PC-9 (cell line): Measurements from ENCODE around the gene FAM8A1. TPM values are rescaled to one million over a fixed set of nuclear protein-coding genes. Genes with fewer than 3 reads are reported as not detected.

Experiments
- BruUV-seq: library from RNA; stranded (reverse); fragments of 400-500 nt; replicated peaks from 2 replicates; lab custom pipeline; 2021; lab: Mats Ljungman, UMichigan
- CTCF ChIA-PET: fragments of 300-600 bp; sonication (Branson Sonifier 250); formaldehyde crosslinking; loops from one replicate; lab custom pipeline; 2022; ENCODE audit warnings: antibody characterized with exemption; lab: Charles Lee
- POLR2A ChIA-PET: fragments of 300-600 bp; sonication (Branson Sonifier 250); formaldehyde crosslinking; loops from one replicate; lab custom pipeline; 2022; ENCODE audit warnings: antibody characterized with exemption; ENCODE audit not compliant: unreplicated experiment; lab: Charles Lee
- DNase-seq, 2 experiments: peaks; one replicate each; pipeline versions ENCODE4 v3.0.0 to v3.0.0-alpha.2; 2015 to 2022; ENCODE audit warnings: mixed read lengths in 1 of 2
- H2AFZ ChIP-seq: fragments of 200-600 bp; sonication (generic); 2 replicates; pipeline ENCODE4 v1.8.1; 2017; ENCODE audit warnings: antibody characterized with exemption
- H3F3A ChIP-seq: fragments of 200-600 bp; sonication (generic); 2 replicates; pipeline ENCODE4 v1.8.1; 2017; ENCODE audit warnings: antibody characterized with exemption, mild to moderate bottlenecking, low read depth; ENCODE audit not compliant: insufficient read depth
- H3K27ac ChIP-seq: fragments of 200-600 bp; sonication (generic); 2 replicates; pipeline ENCODE4 v1.6.1; 2016; ENCODE audit warnings: mixed run types
- H3K27me3 ChIP-seq: fragments of 200-600 bp; sonication (generic); 2 replicates; pipeline ENCODE4 v1.6.1; 2016; ENCODE audit warnings: low read depth, mixed run types; ENCODE audit not compliant: insufficient read depth
- H3K36me3 ChIP-seq: fragments of 200-600 bp; sonication (generic); 2 replicates; pipeline ENCODE4 v1.6.1; 2016; ENCODE audit warnings: low read depth, mixed run types
- H3K4me1 ChIP-seq: fragments of 200-600 bp; sonication (generic); replicated peaks from 2 replicates; pipeline ENCODE4 v1.6.1; 2016; ENCODE audit warnings: mixed run types; ENCODE audit not compliant: insufficient read depth
- H3K4me2 ChIP-seq: fragments of 200-600 bp; sonication (generic); 2 replicates; pipeline ENCODE4 v1.6.1; 2017; ENCODE audit warnings: mixed run types
- H3K4me3 ChIP-seq: fragments of 200-600 bp; sonication (generic); 2 replicates; pipeline ENCODE4 v1.6.1; 2016; ENCODE audit warnings: mixed run types
- H3K79me2 ChIP-seq: fragments of 200-600 bp; sonication (generic); 2 replicates; pipeline ENCODE4 v1.6.1; 2017; ENCODE audit warnings: low read depth, mixed run types
- H3K9me2 ChIP-seq: fragments of 200-600 bp; sonication (generic); 2 replicates; pipeline ENCODE4 v1.8.1; 2017; ENCODE audit warnings: mild to moderate bottlenecking; ENCODE audit not compliant: insufficient read depth
- H3K9me3 ChIP-seq: fragments of 200-600 bp; sonication (generic); 2 replicates; pipeline ENCODE4 v1.8.1; 2016; ENCODE audit warnings: low read depth; ENCODE audit not compliant: insufficient read depth
- H4K20me1 ChIP-seq: fragments of 200-600 bp; sonication (generic); 2 replicates; pipeline ENCODE4 v1.8.1; 2017; ENCODE audit not compliant: insufficient read depth
- CTCF ChIP-seq: fragments of 200-600 bp; sonication (generic); conservative IDR thresholded peaks from 2 replicates; pipeline ENCODE4 v1.6.1; 2017; ENCODE audit warnings: mixed run types, antibody characterized with exemption, mild to moderate bottlenecking, moderate library complexity
- EZH2 ChIP-seq: fragments of 200-600 bp; sonication (generic); IDR thresholded peaks from 2 replicates; pipeline ENCODE4 v1.8.0; 2017; ENCODE audit warnings: antibody characterized with exemption, low read depth
- intact Hi-C: fragments of 100-400 bp; cut with micrococcal nuclease; formaldehyde crosslinking; loops from one replicate; pipeline ENCODE4 v1.10.0; 2022; ENCODE audit not compliant: unreplicated experiment
- total RNA-seq: library from RNA; stranded (reverse); gene quantifications from 2 replicates; pipeline ENCODE4 v1.2.3, GENCODE V29; 2021

FAM8A1 gene
- total RNA-seq, 1 experiment from 2014 or later: 11.9 TPM

GRCh38 chr6:17610835-17611234 is 10.7 kb downstream of the FAM8A1 start:
- no peak overlapping the region for H3K4me2 ChIP-seq

GRCh38 chr6:17612048-17612447 is 11.9 kb downstream of the FAM8A1 start:
- Histone ChIP-seq H3K79me2 (no peaks in the 10 kb centered on the region), H3K4me2 (no peak overlapping the region), H3F3A (peaks cover 62% of the 10 kb centered on the region), H3K9me2 (no peaks in the 10 kb centered on the region), H3K36me3 (peaks cover 10% of the 10 kb centered on the region; the same call in 1 of the 2 replicates), H3K4me3 (no peak overlapping the region), H3K9me3 (no peaks in the 10 kb centered on the region), H2AFZ (no peak overlapping the region), H3K27me3 (no peaks in the 10 kb centered on the region), H3K27ac (no peak overlapping the region), H3K4me1 (no peaks in the 10 kb centered on the region), H4K20me1 (peaks cover 12% of the 10 kb centered on the region; the same call in 1 of the 2 replicates)
- CTCF ChIA-PET: no interaction called here
- intact Hi-C loops: no loop called here
- TF ChIP-seq EZH2: no peak
- TF ChIP-seq CTCF: no peak
- POLR2A ChIA-PET: no interaction called here
- BruUV-seq: no TSS peak
- no peak for DNase-seq

More at GRCh38 chr6:17610835-17611234, 10.7 kb downstream of the FAM8A1 start:
- no peaks in the 10 kb centered on the region for H3K4me1 ChIP-seq
- H2AFZ ChIP-seq: no peak overlapping the region
- ChIA-PET CTCF (interaction anchor here (0.6 kb wide), 1 partner anchor 11 kb away, joined by 16 read pairs; the partner anchor contains the start of gene FAM8A1), POLR2A (no interaction called here)
- H3K9me2 ChIP-seq: no peaks in the 10 kb centered on the region
- 0 out of 2 replicates have a peak, but pooled peaks cover 3% of the 10 kb centered on the region for H3K36me3 ChIP-seq
- H3K79me2 ChIP-seq: no peaks in the 10 kb centered on the region
- H3F3A ChIP-seq: peaks cover 56% of the 10 kb centered on the region
- BruUV-seq: no TSS peak
- TF ChIP-seq EZH2 (no peak), CTCF (no peak)
- no peak for DNase-seq
- no peaks in the 10 kb centered on the region for H3K27me3 ChIP-seq
- peaks cover 12% of the 10 kb centered on the region; the same call in 1 of the 2 replicates for H4K20me1 ChIP-seq
- H3K27ac ChIP-seq: no peak overlapping the region
- intact Hi-C loops: no loop called here
- H3K4me3 ChIP-seq: no peak overlapping the region
- no peaks in the 10 kb centered on the region for H3K9me3 ChIP-seq

- BruUV-seq: no TSS peak
- intact Hi-C loops: no loop called here
- no peaks in the 10 kb centered on the region for H3K4me1 ChIP-seq
- H3K36me3 ChIP-seq: peaks cover 19% of the 10 kb centered on the region; the same call in 1 of the 2 replicates
- no peak overlapping the region for H3K4me2 ChIP-seq
- ChIA-PET CTCF (no interaction called here), POLR2A (no interaction called here)
- no peak overlapping the region for H2AFZ ChIP-seq
- H3K79me2 ChIP-seq: peaks cover 4% of the 10 kb centered on the region; the same call in 1 of the 2 replicates
- H3K27me3 ChIP-seq: no peaks in the 10 kb centered on the region
- no peak for DNase-seq
- H4K20me1 ChIP-seq: peaks cover 16% of the 10 kb centered on the region
- no peaks in the 10 kb centered on the region for H3K9me2 ChIP-seq
- no peak for TF ChIP-seq CTCF
- TF ChIP-seq EZH2: no peak
- H3F3A ChIP-seq: peaks cover 45% of the 10 kb centered on the region
- no peaks in the 10 kb centered on the region for H3K9me3 ChIP-seq
- no peak overlapping the region for H3K4me3 ChIP-seq
- H3K27ac ChIP-seq: no peak overlapping the region
These were observed 15.7 kb downstream of the FAM8A1 start for GRCh38 chr6:17615794-17616193.
